K562 (cell line): ENCODE measurements around the gene RUNX3.

Experiments used
- BCOR ChIP-seq: fragments of 450-650 bp; IDR thresholded peaks from 2 replicates; pipeline ENCODE4 v1.6.1; 2016
- TF ChIP-seq, protein P1 (sequence below): fragments of 250-450 bp; sonication (Bioruptor Pico); IDR thresholded peaks from 2 replicates; pipeline ENCODE4 v1.8.0; 2022; ENCODE audit warnings: moderate library complexity, mild to moderate bottlenecking, inconsistent platforms
- TF ChIP-seq, protein P2 (sequence below), 2 experiments: fragments of 450-650 bp; formaldehyde crosslinking in 1 of 2; IDR thresholded peaks; 2 replicates each; pipeline versions ENCODE4 v1.4.0 to v1.6.1; 2014 to 2020; ENCODE audit warnings: mild to moderate bottlenecking in 2 of 2, borderline replicate concordance in 1 of 2, low read depth in 1 of 2

DNA sequence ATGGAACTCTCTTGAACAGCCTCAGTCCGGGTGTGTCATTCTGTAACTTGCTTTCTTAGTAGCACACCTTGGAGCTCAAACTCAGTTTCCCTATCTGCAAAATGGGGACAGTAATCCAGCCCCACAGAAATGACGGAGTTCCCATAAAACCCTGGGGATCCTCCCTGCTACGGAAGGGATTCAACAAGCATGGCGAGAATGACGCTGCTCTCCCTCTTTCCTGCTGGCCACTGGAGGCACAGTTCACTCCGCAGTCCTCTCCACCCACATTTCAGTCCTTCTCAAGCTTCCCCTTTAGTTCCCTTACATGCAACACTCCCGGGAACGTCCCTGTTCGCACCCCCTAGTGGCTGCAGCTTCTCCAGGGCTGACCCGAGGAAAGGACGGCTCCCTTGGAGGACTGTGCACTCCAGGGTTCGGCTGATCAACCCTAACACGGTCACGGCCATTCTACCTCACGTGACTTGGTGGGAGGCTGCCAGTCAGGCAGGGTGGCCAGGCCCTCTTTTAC is 20.6 kb downstream of the RUNX3 start:
- peak; percentile 99 for TF ChIP-seq BCOR
- TF ChIP-seq, protein P1, sequence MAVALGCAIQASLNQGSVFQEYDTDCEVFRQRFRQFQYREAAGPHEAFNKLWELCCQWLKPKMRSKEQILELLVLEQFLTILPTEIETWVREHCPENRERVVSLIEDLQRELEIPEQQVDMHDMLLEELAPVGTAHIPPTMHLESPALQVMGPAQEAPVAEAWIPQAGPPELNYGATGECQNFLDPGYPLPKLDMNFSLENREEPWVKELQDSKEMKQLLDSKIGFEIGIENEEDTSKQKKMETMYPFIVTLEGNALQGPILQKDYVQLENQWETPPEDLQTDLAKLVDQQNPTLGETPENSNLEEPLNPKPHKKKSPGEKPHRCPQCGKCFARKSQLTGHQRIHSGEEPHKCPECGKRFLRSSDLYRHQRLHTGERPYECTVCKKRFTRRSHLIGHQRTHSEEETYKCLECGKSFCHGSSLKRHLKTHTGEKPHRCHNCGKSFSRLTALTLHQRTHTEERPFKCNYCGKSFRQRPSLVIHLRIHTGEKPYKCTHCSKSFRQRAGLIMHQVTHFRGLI: no peak
- TF ChIP-seq, protein P2, sequence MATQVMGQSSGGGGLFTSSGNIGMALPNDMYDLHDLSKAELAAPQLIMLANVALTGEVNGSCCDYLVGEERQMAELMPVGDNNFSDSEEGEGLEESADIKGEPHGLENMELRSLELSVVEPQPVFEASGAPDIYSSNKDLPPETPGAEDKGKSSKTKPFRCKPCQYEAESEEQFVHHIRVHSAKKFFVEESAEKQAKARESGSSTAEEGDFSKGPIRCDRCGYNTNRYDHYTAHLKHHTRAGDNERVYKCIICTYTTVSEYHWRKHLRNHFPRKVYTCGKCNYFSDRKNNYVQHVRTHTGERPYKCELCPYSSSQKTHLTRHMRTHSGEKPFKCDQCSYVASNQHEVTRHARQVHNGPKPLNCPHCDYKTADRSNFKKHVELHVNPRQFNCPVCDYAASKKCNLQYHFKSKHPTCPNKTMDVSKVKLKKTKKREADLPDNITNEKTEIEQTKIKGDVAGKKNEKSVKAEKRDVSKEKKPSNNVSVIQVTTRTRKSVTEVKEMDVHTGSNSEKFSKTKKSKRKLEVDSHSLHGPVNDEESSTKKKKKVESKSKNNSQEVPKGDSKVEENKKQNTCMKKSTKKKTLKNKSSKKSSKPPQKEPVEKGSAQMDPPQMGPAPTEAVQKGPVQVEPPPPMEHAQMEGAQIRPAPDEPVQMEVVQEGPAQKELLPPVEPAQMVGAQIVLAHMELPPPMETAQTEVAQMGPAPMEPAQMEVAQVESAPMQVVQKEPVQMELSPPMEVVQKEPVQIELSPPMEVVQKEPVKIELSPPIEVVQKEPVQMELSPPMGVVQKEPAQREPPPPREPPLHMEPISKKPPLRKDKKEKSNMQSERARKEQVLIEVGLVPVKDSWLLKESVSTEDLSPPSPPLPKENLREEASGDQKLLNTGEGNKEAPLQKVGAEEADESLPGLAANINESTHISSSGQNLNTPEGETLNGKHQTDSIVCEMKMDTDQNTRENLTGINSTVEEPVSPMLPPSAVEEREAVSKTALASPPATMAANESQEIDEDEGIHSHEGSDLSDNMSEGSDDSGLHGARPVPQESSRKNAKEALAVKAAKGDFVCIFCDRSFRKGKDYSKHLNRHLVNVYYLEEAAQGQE (IDR thresholded peaks at IDR 0.05; ENCODE audit: borderline replicate concordance): peak; percentile 29; the same call in 1 of the 2 replicates
- TF ChIP-seq, protein P2 (CRISPR knock-in tag; IDR thresholded peaks at IDR 0.05; ENCODE audit: low read depth): no peak
